ENCODE measurements around the gene C3orf22.
"Not testable (repeated sequence)": the region's sequence is repeated elsewhere in the genome, so short reads cannot be mapped to it uniquely, and the experiment has no call there.

The C3orf22 gene, protein sequence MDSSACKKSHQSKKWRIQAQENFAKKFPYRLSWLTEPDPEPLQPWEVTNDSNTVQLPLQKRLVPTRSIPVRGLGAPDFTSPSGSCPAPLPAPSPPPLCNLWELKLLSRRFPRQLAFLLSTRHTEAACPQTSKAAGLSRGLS

GRCh38 chr3:126558336-126559071, at the start of gene C3orf22:
Gene C3orf22, minus strand, starts transcription at chr3:126558932. Its CDS starts 5,542 bp downstream, at chr3:126553390.
- DNase-seq = no peak

DNA sequence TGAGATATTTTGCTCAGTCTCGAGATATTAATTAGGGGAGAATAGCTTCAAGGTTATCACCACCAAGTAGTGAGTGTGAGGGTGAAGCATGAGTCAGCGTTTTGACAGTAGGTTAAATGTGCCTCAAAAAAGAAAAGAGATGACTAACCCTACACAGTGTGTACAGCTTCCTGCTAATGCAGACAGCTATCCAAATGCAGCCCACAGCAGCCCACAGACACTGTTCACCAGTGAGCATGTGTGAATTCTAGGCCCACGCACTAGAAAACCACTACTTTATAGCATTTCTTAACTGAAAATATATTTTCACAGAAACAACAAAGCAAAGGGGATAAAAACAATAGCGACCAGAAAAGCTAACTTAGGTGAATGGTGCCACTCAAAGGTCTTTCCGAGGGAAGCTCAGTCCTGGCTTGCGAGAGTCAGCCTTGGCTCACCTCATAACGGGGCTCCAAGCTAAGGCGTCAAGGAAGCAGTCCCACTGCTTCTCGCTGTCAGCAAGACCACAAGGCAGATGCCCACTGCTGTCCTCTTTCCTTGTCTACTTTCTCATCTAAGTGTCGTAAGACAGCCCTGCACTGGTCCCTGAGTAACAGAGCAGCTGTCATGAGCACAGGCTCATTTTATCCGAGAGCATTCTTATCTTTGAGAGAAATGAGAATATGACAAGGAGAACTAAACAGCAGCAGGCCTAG, 48.6 kb upstream of the C3orf22 start:
- peak in 23 of 56 donors; percentile 5 to 68 (median 36) for DNase-seq

GRCh38 chr3:126606001-126606400, 47.3 kb upstream of the C3orf22 start:
- DNase-seq = peak in 24 of 56 donors; percentile 4 to 75 (median 16)

DNA sequence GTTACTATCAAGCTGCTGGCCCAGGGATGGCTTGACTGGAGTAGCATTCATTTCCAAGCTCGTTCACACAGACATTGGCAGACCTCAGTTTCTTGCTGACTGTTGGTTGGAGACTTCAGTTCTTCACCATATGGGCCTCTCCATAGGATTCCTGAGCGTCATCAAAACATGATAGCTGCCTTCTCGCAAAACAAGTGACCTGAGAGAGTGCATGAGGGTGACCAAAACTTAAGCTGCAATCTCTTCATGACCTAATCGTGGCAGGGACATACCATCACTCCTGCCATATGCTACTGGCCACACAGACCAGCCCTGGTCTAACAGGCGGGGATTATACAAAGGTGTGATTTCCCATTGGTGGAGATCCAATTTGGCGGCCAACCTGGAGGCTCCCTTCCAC, 46.0 kb upstream of the C3orf22 start:
- no peak for DNase-seq

GRCh38 chr3:126599101-126599500, 40.4 kb upstream of the C3orf22 start:
- DNase-seq = no peak

GRCh38 chr3:126595479-126595878, 36.7 kb upstream of the C3orf22 start:
- DNase-seq = not testable (repeated sequence)

GRCh38 chr3:126591515-126591914, 32.8 kb upstream of the C3orf22 start:
- not testable (repeated sequence) for DNase-seq

DNA sequence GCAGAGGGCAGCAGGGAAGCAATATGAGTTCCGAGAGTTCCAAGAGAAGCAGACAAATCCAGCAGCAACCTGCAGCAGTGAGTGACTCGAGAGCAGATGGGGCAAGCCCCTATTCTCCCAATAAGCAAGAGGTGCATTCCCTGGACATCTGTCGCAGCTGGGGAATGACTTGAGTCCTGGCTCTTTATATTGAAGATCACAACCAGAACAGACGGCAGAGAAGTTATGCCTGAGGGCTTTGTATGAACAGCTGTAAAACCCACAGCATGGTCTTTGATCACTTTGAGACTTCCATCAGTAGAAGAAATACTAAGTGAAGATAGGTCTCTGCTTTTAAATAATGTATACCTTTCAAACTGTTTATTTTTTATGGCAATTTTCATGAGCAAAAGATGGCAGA, 23.6 kb upstream of the C3orf22 start:
- DNase-seq = no peak

DNA sequence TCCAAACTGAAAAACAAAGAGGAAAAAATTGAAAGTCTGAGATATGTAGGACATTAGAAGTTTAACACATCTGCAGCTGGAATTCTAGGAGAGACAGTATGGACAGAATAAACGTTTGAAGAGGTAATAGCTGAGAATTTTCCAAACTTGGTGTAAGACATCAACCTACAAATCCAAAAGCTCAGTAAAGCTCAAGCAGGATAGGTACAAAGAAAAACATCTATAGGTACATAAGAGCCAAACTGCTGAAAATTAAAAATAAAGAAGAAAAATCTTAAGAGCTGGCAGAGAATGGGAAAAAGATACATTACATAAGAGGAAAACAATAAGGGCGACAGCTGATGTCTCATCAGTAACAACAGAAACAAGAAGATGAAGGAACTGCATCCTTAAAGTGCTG, 22.8 kb upstream of the C3orf22 start:
- no peak for DNase-seq

DNA sequence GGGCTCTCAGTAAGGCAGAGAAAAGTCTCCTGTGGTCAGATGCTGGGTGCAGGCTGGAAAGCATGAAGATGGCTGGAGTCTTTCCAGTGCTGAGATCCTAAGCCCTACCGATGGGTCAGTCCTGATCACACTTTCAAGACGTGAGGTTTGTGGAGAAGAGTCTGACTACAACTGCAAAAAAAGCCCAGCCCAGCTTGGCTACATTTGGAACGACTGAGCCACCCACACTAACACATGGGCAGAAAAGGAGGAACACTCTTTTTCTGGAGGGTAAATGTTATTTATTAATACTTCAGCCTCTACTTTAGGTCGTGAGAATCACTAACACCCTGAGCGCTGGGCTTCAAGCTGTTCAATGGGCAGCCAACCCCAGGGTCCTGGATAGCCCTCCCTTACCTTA, 22.0 kb upstream of the C3orf22 start:
- DNase-seq = no peak

GRCh38 chr3:126578702-126579101, 20.0 kb upstream of the C3orf22 start:
- no peak for DNase-seq

GRCh38 chr3:126577261-126577660, 18.5 kb upstream of the C3orf22 start:
- no peak for DNase-seq

DNA sequence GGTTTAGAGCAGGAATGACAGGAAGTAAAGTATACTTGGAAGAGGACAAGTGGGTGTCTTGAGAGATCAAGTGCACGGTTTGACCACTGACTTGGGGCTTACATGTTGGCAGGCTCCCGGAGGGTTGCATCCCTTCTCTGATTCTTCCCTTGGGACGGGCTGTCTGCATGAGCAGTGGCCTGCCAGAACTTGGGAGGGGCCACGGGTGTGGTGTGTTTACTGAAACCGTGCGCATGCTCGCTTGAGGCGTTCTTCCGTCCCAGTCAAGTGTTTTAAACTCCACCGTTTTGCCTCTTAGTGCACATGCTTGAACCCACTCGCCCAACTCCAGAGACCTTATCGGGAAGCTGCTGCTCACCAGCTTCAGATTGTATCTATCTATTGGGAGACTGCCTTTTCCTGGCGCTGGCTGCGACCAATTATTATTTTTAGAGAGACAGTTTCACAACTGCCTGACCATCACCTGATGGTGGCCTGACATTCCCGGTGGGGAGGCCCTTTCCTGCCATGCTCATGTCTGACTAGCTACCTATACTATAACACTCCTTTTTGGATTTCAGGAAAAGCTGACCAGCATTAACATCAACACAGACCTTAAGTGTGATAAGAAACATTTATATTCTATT, 14.9 kb upstream of the C3orf22 start:
- DNase-seq = no peak

- no peak for DNase-seq
Measured at GRCh38 chr3:126571078-126571477, 12.3 kb upstream of the C3orf22 start.

DNA sequence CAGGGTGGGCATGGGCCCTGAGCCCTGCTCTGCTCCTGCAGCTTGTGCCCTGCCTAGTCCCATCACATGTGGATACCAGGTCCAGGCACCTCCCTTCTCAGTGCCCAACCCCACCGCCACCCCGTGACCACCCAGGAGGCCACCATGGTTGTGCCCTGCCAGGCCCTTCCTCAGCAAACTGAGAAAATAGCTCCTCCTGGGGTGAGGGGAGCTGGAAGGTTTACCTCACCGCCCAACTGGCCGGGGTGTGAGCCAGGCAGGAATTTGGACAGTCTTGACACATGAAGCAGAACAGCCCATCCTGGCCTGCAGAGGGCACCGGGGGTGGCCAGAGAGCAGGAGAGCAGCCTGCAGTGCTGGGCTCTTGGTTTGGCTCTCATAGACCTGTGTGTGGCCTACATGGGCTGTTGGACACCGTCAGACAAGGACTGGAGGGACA, 11.4 kb upstream of the C3orf22 start:
- no peak for DNase-seq

DNA sequence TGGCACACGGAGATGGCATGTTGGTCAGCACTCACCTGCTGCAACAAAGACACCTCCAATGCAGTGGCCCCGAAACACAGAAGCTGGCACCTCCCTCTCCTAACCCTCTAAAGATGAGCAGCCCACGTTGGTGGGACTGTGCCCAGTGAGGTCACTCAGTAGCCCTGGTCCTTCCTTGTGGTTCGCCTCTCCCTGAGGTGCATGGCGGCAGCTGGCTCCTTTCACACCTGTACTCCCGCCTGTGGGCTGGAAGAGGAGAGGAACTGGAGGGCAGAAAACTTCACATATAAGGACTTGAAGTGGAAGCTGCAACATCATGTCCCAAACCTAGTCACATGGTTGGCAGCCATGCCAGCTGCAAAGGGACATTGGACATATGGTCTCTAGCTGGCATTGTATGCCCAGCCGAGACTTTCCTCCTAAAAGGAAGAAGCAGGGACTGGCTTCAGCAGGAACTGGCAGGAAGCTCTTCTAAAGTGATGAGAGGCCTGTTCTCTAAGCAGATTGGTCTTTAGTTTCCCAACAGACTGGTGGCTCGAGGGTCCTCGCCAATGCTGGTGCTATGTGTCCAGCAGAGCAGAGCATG, 10.8 kb upstream of the C3orf22 start:
- no peak for DNase-seq

GRCh38 chr3:126568776-126569342, 10.1 kb upstream of the C3orf22 start:
- no peak for DNase-seq

DNA sequence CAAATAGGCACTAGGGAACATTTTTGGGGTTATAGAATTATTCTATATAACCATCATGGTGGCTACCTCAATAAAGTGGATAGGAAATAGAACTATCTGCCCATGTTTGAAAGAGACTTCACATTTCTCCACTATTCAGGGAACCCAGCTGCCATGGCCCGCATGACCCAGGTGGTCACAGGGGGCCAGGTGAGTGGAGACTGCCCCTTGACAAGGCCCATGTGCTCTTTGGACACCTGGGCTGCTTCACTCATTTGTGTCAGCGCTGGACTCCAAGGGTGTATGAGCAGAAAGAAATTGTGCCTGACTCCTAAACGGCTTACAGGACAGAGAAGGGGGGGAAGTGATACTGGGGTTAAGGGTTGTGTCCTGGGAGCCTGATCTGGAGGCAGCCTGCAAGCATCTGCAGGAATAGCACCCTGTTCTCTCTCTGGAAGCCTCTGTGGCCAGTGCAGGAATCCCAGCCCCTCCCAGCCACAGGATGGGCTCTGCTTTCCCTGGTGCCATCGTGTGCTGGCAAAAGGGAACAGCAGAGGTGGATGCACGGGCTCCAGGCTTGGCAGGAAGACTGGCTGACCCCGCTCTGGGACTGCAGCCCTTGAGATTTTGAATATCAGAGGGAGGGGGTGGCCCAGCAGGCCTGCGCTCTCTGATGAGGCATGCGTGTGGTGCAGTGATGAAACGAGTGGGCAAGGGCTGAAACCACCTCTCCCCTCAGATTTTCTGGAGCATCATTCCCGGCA, 9.1 kb upstream of the C3orf22 start:
- DNase-seq = peak in 1 of 56 donors; percentile 41

DNA sequence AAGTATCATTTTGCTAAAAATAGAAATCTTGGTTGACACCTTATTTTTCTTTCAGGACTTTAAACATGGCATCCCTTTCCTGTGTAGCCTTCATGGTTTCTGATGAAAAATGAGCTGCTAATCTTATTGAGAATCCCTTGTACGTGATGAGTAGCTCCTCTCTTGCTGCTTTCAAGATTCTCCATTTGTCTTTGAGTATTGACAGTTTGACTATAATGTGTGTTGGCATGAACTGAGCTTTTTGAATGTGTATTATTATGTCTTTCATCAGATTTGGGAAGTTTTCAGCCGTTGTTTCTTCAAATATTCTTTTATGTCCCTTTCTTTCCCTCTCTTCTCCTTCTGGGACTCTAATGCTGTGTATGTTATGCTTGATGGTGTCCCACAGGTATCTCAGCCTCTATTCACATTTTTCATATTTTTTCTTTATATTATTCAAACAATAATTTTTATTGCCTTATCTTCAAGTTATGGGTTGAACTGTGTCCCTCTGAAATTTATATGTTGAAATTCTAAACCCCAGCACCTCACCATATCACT, 4.1 kb upstream of the C3orf22 start:
- no peak for DNase-seq

DNA sequence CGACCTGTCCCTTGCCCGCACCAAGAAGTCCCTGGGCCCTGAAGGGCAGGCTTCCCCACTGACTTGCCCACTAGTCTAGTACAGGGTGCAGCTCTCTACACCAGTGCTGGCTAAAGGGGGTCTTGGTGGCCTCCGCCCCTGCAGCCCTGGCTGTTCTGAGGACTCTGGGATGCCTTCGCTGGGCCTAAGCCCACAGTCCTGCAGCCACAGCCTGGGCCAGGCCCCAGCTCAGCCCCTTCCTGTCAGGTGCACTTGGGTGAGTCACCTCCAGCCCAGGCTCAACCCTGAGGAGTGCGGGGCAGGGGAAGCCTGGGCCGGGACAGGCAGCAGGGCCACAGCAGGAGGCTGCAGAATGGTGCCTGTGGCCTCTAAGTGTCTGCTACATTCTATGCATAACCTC, 971 bp downstream of the C3orf22 start:
- no peak for DNase-seq

Data from nucleus accumbens (tissue), 56 donors.